PC-9 (cell line): ENCODE results near the gene PRDM10. TPM values are rescaled to one million over a fixed set of nuclear protein-coding genes. Genes with fewer than 3 reads are reported as not detected.
"Not testable (repeated sequence)": the region's sequence is repeated elsewhere in the genome, so short reads cannot be mapped to it uniquely, and the experiment has no call there.

ENCODE experiments used
- BruUV-seq: library from RNA; stranded (reverse); fragments of 400-500 nt; replicated peaks from 2 replicates; lab custom pipeline; 2021; lab: Mats Ljungman, UMichigan
- CTCF ChIA-PET: fragments of 300-600 bp; sonication (Branson Sonifier 250); formaldehyde crosslinking; loops from one replicate; lab custom pipeline; 2022; ENCODE audit warnings: antibody characterized with exemption; lab: Charles Lee
- POLR2A ChIA-PET: fragments of 300-600 bp; sonication (Branson Sonifier 250); formaldehyde crosslinking; loops from one replicate; lab custom pipeline; 2022; ENCODE audit warnings: antibody characterized with exemption; ENCODE audit not compliant: unreplicated experiment; lab: Charles Lee
- DNase-seq, 2 experiments: peaks; one replicate each; pipeline versions ENCODE4 v3.0.0 to v3.0.0-alpha.2; 2015 to 2022; ENCODE audit warnings: mixed read lengths in 1 of 2
- H2AFZ ChIP-seq: fragments of 200-600 bp; sonication (generic); 2 replicates; pipeline ENCODE4 v1.8.1; 2017; ENCODE audit warnings: antibody characterized with exemption
- H3F3A ChIP-seq: fragments of 200-600 bp; sonication (generic); 2 replicates; pipeline ENCODE4 v1.8.1; 2017; ENCODE audit warnings: antibody characterized with exemption, mild to moderate bottlenecking, low read depth; ENCODE audit not compliant: insufficient read depth
- H3K27ac ChIP-seq: fragments of 200-600 bp; sonication (generic); 2 replicates; pipeline ENCODE4 v1.6.1; 2016; ENCODE audit warnings: mixed run types
- H3K27me3 ChIP-seq: fragments of 200-600 bp; sonication (generic); 2 replicates; pipeline ENCODE4 v1.6.1; 2016; ENCODE audit warnings: low read depth, mixed run types; ENCODE audit not compliant: insufficient read depth
- H3K36me3 ChIP-seq: fragments of 200-600 bp; sonication (generic); 2 replicates; pipeline ENCODE4 v1.6.1; 2016; ENCODE audit warnings: low read depth, mixed run types
- H3K4me1 ChIP-seq: fragments of 200-600 bp; sonication (generic); replicated peaks from 2 replicates; pipeline ENCODE4 v1.6.1; 2016; ENCODE audit warnings: mixed run types; ENCODE audit not compliant: insufficient read depth
- H3K4me2 ChIP-seq: fragments of 200-600 bp; sonication (generic); 2 replicates; pipeline ENCODE4 v1.6.1; 2017; ENCODE audit warnings: mixed run types
- H3K4me3 ChIP-seq: fragments of 200-600 bp; sonication (generic); 2 replicates; pipeline ENCODE4 v1.6.1; 2016; ENCODE audit warnings: mixed run types
- H3K79me2 ChIP-seq: fragments of 200-600 bp; sonication (generic); 2 replicates; pipeline ENCODE4 v1.6.1; 2017; ENCODE audit warnings: low read depth, mixed run types
- H3K9me2 ChIP-seq: fragments of 200-600 bp; sonication (generic); 2 replicates; pipeline ENCODE4 v1.8.1; 2017; ENCODE audit warnings: mild to moderate bottlenecking; ENCODE audit not compliant: insufficient read depth
- H3K9me3 ChIP-seq: fragments of 200-600 bp; sonication (generic); 2 replicates; pipeline ENCODE4 v1.8.1; 2016; ENCODE audit warnings: low read depth; ENCODE audit not compliant: insufficient read depth
- H4K20me1 ChIP-seq: fragments of 200-600 bp; sonication (generic); 2 replicates; pipeline ENCODE4 v1.8.1; 2017; ENCODE audit not compliant: insufficient read depth
- CTCF ChIP-seq: fragments of 200-600 bp; sonication (generic); conservative IDR thresholded peaks from 2 replicates; pipeline ENCODE4 v1.6.1; 2017; ENCODE audit warnings: mixed run types, antibody characterized with exemption, mild to moderate bottlenecking, moderate library complexity
- EZH2 ChIP-seq: fragments of 200-600 bp; sonication (generic); IDR thresholded peaks from 2 replicates; pipeline ENCODE4 v1.8.0; 2017; ENCODE audit warnings: antibody characterized with exemption, low read depth
- intact Hi-C: fragments of 100-400 bp; cut with micrococcal nuclease; formaldehyde crosslinking; loops from one replicate; pipeline ENCODE4 v1.10.0; 2022; ENCODE audit not compliant: unreplicated experiment
- total RNA-seq: library from RNA; stranded (reverse); gene quantifications from 2 replicates; pipeline ENCODE4 v1.2.3, GENCODE V29; 2021

The PRDM10 gene
- total RNA-seq, 1 experiment from 2014 or later = 14.6 TPM

GRCh38 chr11:130020323-130020722, 17.7 kb upstream of the PRDM10 start:
- H3K27me3 ChIP-seq = no peaks in the 10 kb centered on the region
- H3K9me2 ChIP-seq = no peaks in the 10 kb centered on the region
- ChIA-PET POLR2A (no interaction called here), CTCF (interaction anchor here (0.5 kb wide), 1 partner anchor 78 kb away, joined by 3 read pairs; no protein-coding TSS in a partner anchor)
- H3K4me2 ChIP-seq = no peak overlapping the region
- H3K79me2 ChIP-seq = no peaks in the 10 kb centered on the region
- H3K36me3 ChIP-seq = no peaks in the 10 kb centered on the region
- H3K9me3 ChIP-seq = no peaks in the 10 kb centered on the region
- intact Hi-C loops = no loop called here
- H4K20me1 ChIP-seq = no peaks in the 10 kb centered on the region
- no peak for TF ChIP-seq EZH2
- TF ChIP-seq CTCF = no peak
- H2AFZ ChIP-seq = no peak overlapping the region
- no TSS peak for BruUV-seq
- no peak for DNase-seq
- H3F3A ChIP-seq = peaks cover 20% of the 10 kb centered on the region; the same call in 1 of the 2 replicates
- H3K4me1 ChIP-seq = peaks cover 30% of the 10 kb centered on the region
- no peak overlapping the region for H3K4me3 ChIP-seq
- no peak overlapping the region for H3K27ac ChIP-seq

DNA sequence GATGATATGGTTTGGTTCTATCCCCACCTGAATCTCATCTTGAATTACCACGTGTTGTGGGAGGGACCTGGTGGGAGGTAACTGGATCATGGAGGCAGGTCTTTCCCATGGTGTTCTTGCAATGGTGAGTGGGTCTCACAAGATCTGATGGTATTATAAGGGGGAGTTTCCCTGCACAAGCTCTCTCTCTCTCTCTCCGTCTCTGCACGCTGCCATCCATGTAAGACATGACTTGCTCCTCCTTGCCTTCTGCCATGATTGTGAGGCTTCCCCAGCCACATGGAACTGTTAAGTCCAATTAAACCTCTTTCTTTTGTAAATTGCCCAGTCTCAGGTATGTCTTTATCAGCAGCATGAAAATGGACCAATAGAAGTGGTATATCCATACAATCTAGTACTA, 13.2 kb upstream of the PRDM10 start:
- H3K27ac ChIP-seq, CTCF ChIA-PET, intact Hi-C loops, H3K9me3 ChIP-seq, H3K9me2 ChIP-seq, POLR2A ChIA-PET, H3F3A ChIP-seq, H2AFZ ChIP-seq, H3K4me3 ChIP-seq, BruUV-seq, H4K20me1 ChIP-seq, DNase-seq, H3K4me1 ChIP-seq, H3K27me3 ChIP-seq, H3K4me2 ChIP-seq, H3K79me2 ChIP-seq, H3K36me3 ChIP-seq: not testable (repeated sequence)

DNA sequence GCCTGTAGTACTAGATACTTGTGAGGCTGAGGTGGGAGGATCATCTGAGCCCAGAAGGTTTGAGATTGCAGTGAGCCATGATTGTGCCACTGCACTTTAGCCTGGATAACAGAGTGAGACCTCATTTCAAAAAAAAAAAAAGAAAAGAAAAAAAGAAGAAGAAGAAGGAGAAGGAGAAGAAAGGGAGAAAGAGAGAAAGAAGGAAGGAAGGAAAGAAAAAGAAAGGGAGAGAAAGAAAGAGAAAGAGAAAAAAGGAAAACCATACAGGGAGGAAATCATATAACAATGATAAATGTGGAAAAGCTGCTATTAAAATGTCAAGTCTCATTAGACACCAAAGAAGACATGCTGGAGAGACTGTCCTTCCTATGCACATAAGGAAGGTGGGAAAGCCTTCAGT, 5.7 kb upstream of the PRDM10 start:
- BruUV-seq = no TSS peak
- H3K4me2 ChIP-seq = no peak overlapping the region
- no peak for DNase-seq
- CTCF ChIA-PET = interaction anchor here (0.7 kb wide), 1 partner anchor 40 kb away, joined by 3 read pairs; no protein-coding TSS in a partner anchor
- POLR2A ChIA-PET = no interaction called here
- H3K9me3 ChIP-seq = no peaks in the 10 kb centered on the region
- H3K4me3 ChIP-seq = no peak overlapping the region
- H3K27ac ChIP-seq = no peak overlapping the region
- H3K27me3 ChIP-seq = no peaks in the 10 kb centered on the region
- no peaks in the 10 kb centered on the region for H3K9me2 ChIP-seq
- no peaks in the 10 kb centered on the region for H3K36me3 ChIP-seq
- intact Hi-C loops = no loop called here
- TF ChIP-seq EZH2 = no peak
- TF ChIP-seq CTCF = no peak
- H4K20me1 ChIP-seq = no peaks in the 10 kb centered on the region
- peaks cover 23% of the 10 kb centered on the region for H3F3A ChIP-seq
- no peak overlapping the region for H2AFZ ChIP-seq
- peaks cover 17% of the 10 kb centered on the region for H3K4me1 ChIP-seq
- 0 out of 2 replicates have a peak, but pooled peaks cover 7% of the 10 kb centered on the region for H3K79me2 ChIP-seq

- TF ChIP-seq CTCF (no peak), EZH2 (no peak)
- no TSS peak for BruUV-seq
- POLR2A ChIA-PET = no interaction called here
- H3K79me2 ChIP-seq = 0 out of 2 replicates have a peak, but pooled peaks cover 7% of the 10 kb centered on the region
- no peaks in the 10 kb centered on the region for H3K36me3 ChIP-seq
- CTCF ChIA-PET = no interaction called here
- peaks cover 29% of the 10 kb centered on the region for H3F3A ChIP-seq
- no peaks in the 10 kb centered on the region for H3K27me3 ChIP-seq
- H2AFZ ChIP-seq = no peak overlapping the region
- no peak for DNase-seq
- no peak overlapping the region for H3K4me3 ChIP-seq
- intact Hi-C loops = no loop called here
- no peaks in the 10 kb centered on the region for H3K9me2 ChIP-seq
- no peak overlapping the region for H3K4me2 ChIP-seq
- H3K27ac ChIP-seq = no peak overlapping the region
- no peaks in the 10 kb centered on the region for H4K20me1 ChIP-seq
- no peaks in the 10 kb centered on the region for H3K9me3 ChIP-seq
- H3K4me1 ChIP-seq = peaks cover 17% of the 10 kb centered on the region
Measured at GRCh38 chr11:130006929-130007328, 4.3 kb upstream of the PRDM10 start.
